Right lobe of liver (tissue), 4 donors: ENCODE measurements around the gene SLC8A1.

Source experiments
- CTCF ChIP-seq, 4 donors: fragments of 200-600 bp in 3 of 4; fragments of 450-650 bp in 1 of 4; IDR thresholded peaks; one replicate each; pipeline versions ENCODE4 v1.5.1 to v1.8.0; 2016 to 2022; ENCODE audit warnings: antibody characterized with exemption in 4 of 4, mild to moderate bottlenecking in 2 of 4
- POLR2A ChIP-seq: fragments of 450-650 bp; IDR thresholded peaks from one replicate; pipeline ENCODE4 v1.6.1; 2017; ENCODE audit warnings: antibody characterized with exemption, mild to moderate bottlenecking
- donor health status: DM: no; HTN: no; CAD: no.
- donor health status: DM: no; HTN: no; CAD: no.
- donor health status: DM: no; HTN: yes; CAD: no.

- TF ChIP-seq POLR2A: no peak
- TF ChIP-seq CTCF (IDR thresholded peaks at IDR 0.05): no peak
Observed at GRCh38 chr2:40463112-40463511, 11.2 kb upstream of the SLC8A1 start.
